HG03439 (cell line): ENCODE measurements around the gene PPP1R15A.
"Not testable (repeated sequence)": the region's sequence is repeated elsewhere in the genome, so short reads cannot be mapped to it uniquely, and the experiment has no call there.

Source experiments
- ATAC-seq: cut with Tn5 transposase; IDR thresholded peaks from one replicate; pipeline ENCODE4 v1.9.1; 2021; ENCODE audit warnings: mild to moderate bottlenecking, moderate library complexity; ENCODE audit not compliant: unreplicated experiment

Gene PPP1R15A

GRCh38 chr19:48910803-48911202, 38.6 kb downstream of the PPP1R15A start:
- ATAC-seq, result no peak

- ATAC-seq, result no peak
Measured at GRCh38 chr19:48913114-48913889, 41.1 kb downstream of the PPP1R15A start.

- no peak for ATAC-seq
Measured at GRCh38 chr19:48914181-48914580, 42.0 kb downstream of the PPP1R15A start.

- no peak for ATAC-seq
Measured at GRCh38 chr19:48915757-48916156, 43.5 kb downstream of the PPP1R15A start.

GRCh38 chr19:48918071-48918470, 45.9 kb downstream of the PPP1R15A start:
- no peak for ATAC-seq

GRCh38 chr19:48918801-48919247, 46.6 kb downstream of the PPP1R15A start:
- no peak for ATAC-seq

- ATAC-seq, result not testable (repeated sequence)
Measured at GRCh38 chr19:48919271-48919670, 47.0 kb downstream of the PPP1R15A start.

GRCh38 chr19:48920949-48921348, 48.7 kb downstream of the PPP1R15A start:
- no peak for ATAC-seq

GRCh38 chr19:48921721-48922500, 49.7 kb downstream of the PPP1R15A start:
- ATAC-seq, result no peak

- ATAC-seq, result no peak
Measured at GRCh38 chr19:48922548-48923490, 50.6 kb downstream of the PPP1R15A start.

- ATAC-seq, result no peak
Measured at GRCh38 chr19:48925240-48925843, 53.1 kb downstream of the PPP1R15A start.
